ENCODE results near the gene WDR20.

The WDR20 gene

DNA sequence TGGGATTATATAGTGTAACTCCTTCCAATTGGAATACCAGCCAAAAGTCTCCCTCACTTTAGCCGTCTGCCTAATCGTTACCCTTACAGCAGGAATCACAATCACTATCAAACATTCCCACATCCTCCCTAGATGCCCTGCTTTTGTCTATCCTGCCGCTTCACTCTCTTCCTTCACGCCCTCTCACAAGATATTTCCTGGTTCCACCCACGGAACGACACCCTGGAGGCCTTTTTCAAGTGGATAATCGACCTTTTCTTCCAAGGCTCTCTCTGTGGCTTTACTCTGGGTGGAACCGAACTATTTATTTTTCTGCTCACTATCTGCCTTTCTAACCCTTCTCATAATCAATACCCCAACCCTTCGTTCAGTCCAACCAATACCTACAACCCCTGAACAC is 106.4 kb downstream of the WDR20 start:
- FAIRE-seq: no peak

DNA sequence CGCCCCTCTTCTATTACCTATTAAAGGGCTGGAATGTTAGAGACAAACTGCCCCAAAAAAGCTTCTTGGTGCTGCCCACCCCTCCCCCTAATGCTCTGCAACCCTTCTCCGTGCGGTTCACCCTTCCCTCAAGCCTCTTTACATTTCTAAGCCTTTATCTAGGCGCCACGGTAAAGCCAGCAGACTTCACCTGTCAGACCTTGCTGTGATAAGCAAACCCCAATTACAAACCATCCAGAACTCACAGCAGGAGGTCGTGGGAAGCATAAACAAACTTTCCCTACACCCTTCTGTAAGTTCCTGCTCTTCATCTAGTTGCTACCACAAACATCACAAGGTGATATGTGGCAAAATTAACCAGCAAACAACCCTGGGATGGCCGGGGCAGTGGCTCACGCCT is 108.4 kb downstream of the WDR20 start:
- no peak for FAIRE-seq

- no peak for FAIRE-seq
Observed at GRCh38 chr14:102249041-102249440, 109.3 kb downstream of the WDR20 start.

- FAIRE-seq: no peak
Observed at GRCh38 chr14:102249981-102250380, 110.3 kb downstream of the WDR20 start.

DNA sequence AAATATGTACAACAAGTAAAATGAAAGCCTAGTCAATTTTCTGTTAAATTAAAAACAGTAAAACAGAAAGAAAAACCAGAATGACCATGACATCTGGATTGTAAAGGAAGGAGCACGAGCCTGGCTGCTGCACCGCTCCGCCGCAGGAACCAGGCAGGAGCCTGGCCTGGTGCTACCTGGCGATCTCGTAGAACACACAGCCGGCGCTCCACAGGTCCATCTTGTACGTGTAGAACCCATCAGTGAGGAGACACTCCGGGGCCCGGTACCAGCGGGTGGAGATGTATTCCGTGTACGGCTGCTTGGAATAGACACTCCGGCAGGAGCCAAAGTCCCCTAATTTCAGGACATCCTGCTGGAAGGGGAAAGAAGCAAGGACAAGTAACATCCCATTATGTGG is 110.9 kb downstream of the WDR20 start:
- no peak for FAIRE-seq

GRCh38 chr14:102251161-102251560 is 111.5 kb downstream of the WDR20 start:
- no peak for FAIRE-seq

- FAIRE-seq: no peak
Observed at GRCh38 chr14:102252834-102253801, 113.4 kb downstream of the WDR20 start.

DNA sequence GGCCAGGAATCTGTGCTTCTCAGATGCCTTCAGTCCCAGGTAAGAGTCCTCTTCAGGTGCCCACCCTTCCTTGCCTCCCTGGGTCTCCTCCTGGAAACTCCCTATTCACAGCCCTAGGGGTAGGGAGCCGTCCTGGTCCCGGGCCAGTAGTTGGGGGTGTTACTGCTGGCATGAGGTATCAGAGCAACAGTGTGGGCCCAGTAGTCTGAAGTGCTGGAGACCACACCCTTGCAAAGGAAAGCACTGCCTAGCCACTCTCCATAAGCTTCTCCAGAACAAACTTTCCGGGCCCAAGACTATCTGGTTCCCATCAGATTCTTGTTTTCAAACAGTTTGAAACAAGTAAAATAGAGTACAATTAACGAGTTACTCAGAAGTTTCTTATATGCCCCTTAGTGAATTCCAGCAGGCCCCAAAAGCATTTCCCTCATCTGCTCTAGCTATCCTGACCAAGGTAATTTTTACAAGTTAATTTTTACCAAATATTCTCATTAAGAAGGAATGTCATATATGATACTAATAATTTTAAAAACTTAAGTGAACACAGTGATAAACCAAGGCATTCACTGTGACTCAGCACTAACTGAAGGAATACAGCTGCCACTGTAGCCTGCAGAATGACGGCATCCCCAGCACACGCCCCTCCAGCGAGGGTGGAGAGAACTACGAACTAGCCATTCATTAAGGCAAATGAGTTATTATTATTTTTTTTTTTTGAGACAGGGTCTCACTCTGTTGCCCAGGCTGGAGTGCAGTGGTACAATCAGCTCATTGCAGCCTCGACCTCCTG is 115.9 kb downstream of the WDR20 start:
- no peak for FAIRE-seq

GRCh38 chr14:102256716-102257115 is 117.0 kb downstream of the WDR20 start:
- FAIRE-seq: no peak

DNA sequence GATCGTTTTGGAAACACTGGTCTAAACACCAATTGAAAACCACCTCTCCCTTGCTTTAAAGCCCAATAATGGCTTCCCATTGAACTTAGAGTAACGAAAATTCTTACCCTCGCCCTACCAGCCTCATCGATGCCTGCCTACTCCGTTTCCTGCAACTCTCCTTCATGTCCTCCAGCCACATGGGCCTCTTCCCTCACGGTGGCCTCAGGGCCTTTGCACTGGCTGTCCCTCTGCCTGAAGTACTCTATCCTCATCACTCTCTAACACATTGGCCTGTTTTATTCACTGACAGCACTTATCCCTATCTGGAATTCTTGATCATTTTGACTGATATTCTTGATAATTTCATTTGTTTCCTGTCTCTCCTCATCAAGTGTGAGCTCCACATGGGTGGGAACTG is 118.4 kb downstream of the WDR20 start:
- no peak for FAIRE-seq

Data from G401.6 (cell line).